MM.1S (cell line): ENCODE measurements around the gene CFAP46.

Experiments
- DNase-seq: peaks from one replicate; pipeline ENCODE4 v3.0.0-alpha.2; 2015
- H2AFZ ChIP-seq: fragments of 300-600 bp; sonication (generic); 2 replicates; pipeline ENCODE4 v1.6.0; 2016; ENCODE audit warnings: antibody characterized with exemption, low read length
- H3F3A ChIP-seq: fragments of 300-600 bp; sonication (generic); 2 replicates; pipeline ENCODE4 v1.6.1; 2016; ENCODE audit warnings: mild to moderate bottlenecking, antibody characterized with exemption, low read length, moderate library complexity, mixed read lengths; ENCODE audit not compliant: insufficient read depth
- H3K27ac ChIP-seq: fragments of 300-600 bp; sonication (generic); 2 replicates; pipeline ENCODE4 v1.5.1; 2016; ENCODE audit warnings: mild to moderate bottlenecking, low read length
- H3K27me3 ChIP-seq: fragments of 300-600 bp; sonication (generic); replicated peaks from 2 replicates; pipeline ENCODE4 v1.6.0; 2016; ENCODE audit warnings: low read length; ENCODE audit not compliant: insufficient read depth
- H3K36me3 ChIP-seq: fragments of 300-600 bp; sonication (generic); replicated peaks from 2 replicates; pipeline ENCODE4 v1.6.1; 2016; ENCODE audit warnings: mild to moderate bottlenecking, low read length, mixed read lengths; ENCODE audit not compliant: insufficient read depth
- H3K4me1 ChIP-seq: fragments of 300-600 bp; sonication (generic); 2 replicates; pipeline ENCODE4 v1.6.1; 2016; ENCODE audit warnings: low read length, mixed read lengths
- H3K4me2 ChIP-seq: fragments of 300-600 bp; sonication (generic); 2 replicates; pipeline ENCODE4 v1.6.0; 2016; ENCODE audit warnings: low read depth, low read length
- H3K4me3 ChIP-seq: fragments of 300-600 bp; sonication (generic); 2 replicates; pipeline ENCODE4 v1.5.1; 2016; ENCODE audit warnings: low read length, mixed read lengths
- H3K79me2 ChIP-seq: fragments of 300-600 bp; sonication (generic); 2 replicates; pipeline ENCODE4 v1.6.1; 2016; ENCODE audit warnings: mixed run types, low read length, mixed read lengths
- H3K9ac ChIP-seq: fragments of 300-600 bp; sonication (generic); 2 replicates; pipeline ENCODE4 v1.6.1; 2016; ENCODE audit warnings: low read length, mixed read lengths
- H3K9me2 ChIP-seq: fragments of 300-600 bp; sonication (generic); replicated peaks from 2 replicates; pipeline ENCODE4 v1.6.1; 2016; ENCODE audit warnings: mild to moderate bottlenecking, low read length, mixed read lengths; ENCODE audit not compliant: insufficient read depth
- H3K9me3 ChIP-seq: fragments of 300-600 bp; sonication (generic); replicated peaks from 2 replicates; pipeline ENCODE4 v1.6.1; 2016; ENCODE audit warnings: mild to moderate bottlenecking, low read length, mixed read lengths; ENCODE audit not compliant: insufficient read depth
- H4K20me1 ChIP-seq: fragments of 300-600 bp; sonication (generic); 2 replicates; pipeline ENCODE4 v1.6.1; 2016; ENCODE audit warnings: mild to moderate bottlenecking, low read length, moderate library complexity, mixed read lengths; ENCODE audit not compliant: insufficient read depth
- EZH2 ChIP-seq: fragments of 300-600 bp; sonication (generic); optimal IDR thresholded peaks from 2 replicates; pipeline ENCODE3; 2017; ENCODE audit warnings: low read depth, mild to moderate bottlenecking, antibody characterized with exemption, low read length, mixed read lengths
- EZH2phosphoT487 ChIP-seq: fragments of 300-600 bp; sonication (generic); IDR thresholded peaks from 2 replicates; pipeline ENCODE4 v1.6.1; 2018; ENCODE audit warnings: antibody characterized with exemption, low read length
- TF ChIP-seq, protein P1 (sequence below): fragments of 300-600 bp; sonication (generic); IDR thresholded peaks from 2 replicates; pipeline ENCODE4 v1.5.1; 2016; ENCODE audit warnings: antibody characterized with exemption, low read length, mixed read lengths

Gene CFAP46

DNA sequence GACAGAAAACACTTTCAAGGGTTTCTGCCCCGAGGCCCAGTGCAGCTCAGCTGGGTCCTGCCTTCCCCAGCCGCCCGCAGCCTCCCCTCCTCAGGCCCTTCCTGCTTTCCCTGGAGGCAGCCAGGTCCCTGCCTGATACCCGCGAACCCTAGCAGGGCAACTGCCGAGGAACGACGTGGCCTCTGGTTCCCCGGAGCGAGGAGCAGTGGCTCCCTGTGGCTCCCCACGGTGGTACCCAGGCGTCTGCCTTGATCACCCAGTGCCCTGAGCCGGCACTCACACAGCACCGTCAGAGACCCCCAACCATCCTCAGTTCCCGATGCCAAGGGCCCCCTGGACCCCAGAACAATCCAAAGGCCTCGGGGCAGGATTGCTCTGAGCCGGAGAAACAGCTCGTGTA, 58.3 kb downstream of the CFAP46 start:
- Histone ChIP-seq H2AFZ (no peak overlapping the region), H3K27me3 (peaks cover 18% of the 10 kb centered on the region), H3K4me1 (no peaks in the 10 kb centered on the region), H4K20me1 (no peaks in the 10 kb centered on the region), H3F3A (no peaks in the 10 kb centered on the region), H3K27ac (no peak overlapping the region), H3K36me3 (no peaks in the 10 kb centered on the region), H3K9me2 (no peaks in the 10 kb centered on the region), H3K9me3 (no peaks in the 10 kb centered on the region), H3K9ac (no peak overlapping the region), H3K4me2 (no peak overlapping the region), H3K4me3 (no peak overlapping the region), H3K79me2 (no peaks in the 10 kb centered on the region)
- no peak for DNase-seq
- TF ChIP-seq, protein P1, sequence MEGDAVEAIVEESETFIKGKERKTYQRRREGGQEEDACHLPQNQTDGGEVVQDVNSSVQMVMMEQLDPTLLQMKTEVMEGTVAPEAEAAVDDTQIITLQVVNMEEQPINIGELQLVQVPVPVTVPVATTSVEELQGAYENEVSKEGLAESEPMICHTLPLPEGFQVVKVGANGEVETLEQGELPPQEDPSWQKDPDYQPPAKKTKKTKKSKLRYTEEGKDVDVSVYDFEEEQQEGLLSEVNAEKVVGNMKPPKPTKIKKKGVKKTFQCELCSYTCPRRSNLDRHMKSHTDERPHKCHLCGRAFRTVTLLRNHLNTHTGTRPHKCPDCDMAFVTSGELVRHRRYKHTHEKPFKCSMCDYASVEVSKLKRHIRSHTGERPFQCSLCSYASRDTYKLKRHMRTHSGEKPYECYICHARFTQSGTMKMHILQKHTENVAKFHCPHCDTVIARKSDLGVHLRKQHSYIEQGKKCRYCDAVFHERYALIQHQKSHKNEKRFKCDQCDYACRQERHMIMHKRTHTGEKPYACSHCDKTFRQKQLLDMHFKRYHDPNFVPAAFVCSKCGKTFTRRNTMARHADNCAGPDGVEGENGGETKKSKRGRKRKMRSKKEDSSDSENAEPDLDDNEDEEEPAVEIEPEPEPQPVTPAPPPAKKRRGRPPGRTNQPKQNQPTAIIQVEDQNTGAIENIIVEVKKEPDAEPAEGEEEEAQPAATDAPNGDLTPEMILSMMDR = no peak
- no peak for TF ChIP-seq EZH2
- TF ChIP-seq EZH2phosphoT487 = no peak

GRCh38 chr10:132883391-132883881, 58.9 kb downstream of the CFAP46 start:
- Histone ChIP-seq H3K9ac (no peak overlapping the region), H3K27ac (no peak overlapping the region), H3K4me1 (no peaks in the 10 kb centered on the region), H4K20me1 (no peaks in the 10 kb centered on the region), H3K79me2 (no peaks in the 10 kb centered on the region), H3K36me3 (no peaks in the 10 kb centered on the region), H3K4me3 (no peak overlapping the region), H3K9me2 (no peaks in the 10 kb centered on the region), H3K9me3 (no peaks in the 10 kb centered on the region), H3K4me2 (no peak overlapping the region), H2AFZ (no peak overlapping the region), H3K27me3 (peaks cover 18% of the 10 kb centered on the region), H3F3A (no peaks in the 10 kb centered on the region)
- DNase-seq = no peak
- TF ChIP-seq EZH2phosphoT487 (no peak), EZH2 (no peak)
- TF ChIP-seq, protein P1 = no peak

- H3K9ac ChIP-seq = no peak overlapping the region
- H4K20me1 ChIP-seq = no peaks in the 10 kb centered on the region
- no peak overlapping the region for H3K27ac ChIP-seq
- no peak overlapping the region for H3K4me2 ChIP-seq
- peaks cover 18% of the 10 kb centered on the region for H3K27me3 ChIP-seq
- no peak for DNase-seq
- no peaks in the 10 kb centered on the region for H3F3A ChIP-seq
- no peak for TF ChIP-seq EZH2phosphoT487
- TF ChIP-seq, protein P1 = no peak
- no peak for TF ChIP-seq EZH2
- H3K4me3 ChIP-seq = no peak overlapping the region
- H3K9me3 ChIP-seq = no peaks in the 10 kb centered on the region
- no peaks in the 10 kb centered on the region for H3K9me2 ChIP-seq
- H3K36me3 ChIP-seq = no peaks in the 10 kb centered on the region
- H3K79me2 ChIP-seq = no peaks in the 10 kb centered on the region
- H2AFZ ChIP-seq = no peak overlapping the region
- H3K4me1 ChIP-seq = no peaks in the 10 kb centered on the region
Measured at GRCh38 chr10:132882069-132882951, 60.1 kb downstream of the CFAP46 start.
